GM21390 (cell line): ENCODE measurements around the gene PKD1.

ENCODE experiments used
- ATAC-seq: cut with Tn5 transposase; IDR thresholded peaks from one replicate; pipeline ENCODE4 v1.9.1; 2021; ENCODE audit not compliant: unreplicated experiment

PKD1 gene

DNA sequence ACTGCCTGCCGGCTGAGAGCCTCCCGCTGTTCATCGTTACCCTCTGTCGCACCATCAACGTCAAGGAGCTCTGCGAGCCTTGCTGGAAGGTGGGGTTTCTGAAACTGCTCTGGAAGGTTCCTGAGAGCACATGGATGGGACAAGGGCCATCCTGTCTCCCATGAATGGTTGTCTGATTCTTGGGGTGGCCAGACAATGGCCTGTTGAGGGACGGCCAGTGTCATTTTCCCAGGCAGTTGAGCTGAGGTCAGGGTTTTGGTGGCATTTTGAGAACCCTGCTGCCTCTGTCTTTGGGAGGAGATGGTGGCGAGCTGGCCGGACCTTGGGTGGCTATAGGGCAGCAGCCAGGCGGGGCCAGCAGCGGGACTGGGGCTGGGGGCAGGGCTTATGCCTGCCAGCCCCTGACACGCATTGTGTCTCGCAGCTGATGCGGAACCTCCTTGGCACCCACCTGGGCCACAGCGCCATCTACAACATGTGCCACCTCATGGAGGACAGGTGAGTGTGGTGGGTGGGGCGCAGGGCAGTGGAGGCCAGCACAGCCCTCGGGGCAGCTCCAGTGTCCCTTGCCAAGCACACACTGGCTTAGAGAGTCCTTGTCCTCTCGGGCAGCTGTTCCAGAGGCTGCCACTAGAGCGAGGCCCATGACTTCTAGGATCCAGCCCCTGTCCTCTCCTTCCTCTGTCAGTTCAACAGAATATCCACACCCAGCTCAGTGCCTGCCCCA lies 78.9 kb downstream of the PKD1 start:
- no peak for ATAC-seq

DNA sequence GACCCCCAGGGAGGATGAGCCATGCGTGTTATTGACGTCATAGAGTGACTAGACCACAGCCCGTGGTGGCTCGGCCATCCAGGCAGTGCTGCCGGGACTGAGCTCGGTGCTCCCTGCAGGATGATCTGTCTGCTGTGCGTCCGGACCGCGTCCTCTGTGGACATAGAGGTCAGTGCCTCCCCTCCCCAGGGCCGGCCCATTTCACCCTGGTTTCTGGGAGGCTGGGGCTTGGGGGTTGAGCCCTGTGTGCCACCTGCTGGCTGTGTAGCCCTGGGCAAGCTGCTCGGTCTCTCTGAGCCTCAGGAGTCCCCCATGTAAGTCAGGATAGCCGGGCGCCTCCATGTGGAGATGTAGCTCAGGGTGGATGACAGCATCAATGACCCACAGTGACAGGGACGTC lies 79.6 kb downstream of the PKD1 start:
- ATAC-seq, result no peak

DNA sequence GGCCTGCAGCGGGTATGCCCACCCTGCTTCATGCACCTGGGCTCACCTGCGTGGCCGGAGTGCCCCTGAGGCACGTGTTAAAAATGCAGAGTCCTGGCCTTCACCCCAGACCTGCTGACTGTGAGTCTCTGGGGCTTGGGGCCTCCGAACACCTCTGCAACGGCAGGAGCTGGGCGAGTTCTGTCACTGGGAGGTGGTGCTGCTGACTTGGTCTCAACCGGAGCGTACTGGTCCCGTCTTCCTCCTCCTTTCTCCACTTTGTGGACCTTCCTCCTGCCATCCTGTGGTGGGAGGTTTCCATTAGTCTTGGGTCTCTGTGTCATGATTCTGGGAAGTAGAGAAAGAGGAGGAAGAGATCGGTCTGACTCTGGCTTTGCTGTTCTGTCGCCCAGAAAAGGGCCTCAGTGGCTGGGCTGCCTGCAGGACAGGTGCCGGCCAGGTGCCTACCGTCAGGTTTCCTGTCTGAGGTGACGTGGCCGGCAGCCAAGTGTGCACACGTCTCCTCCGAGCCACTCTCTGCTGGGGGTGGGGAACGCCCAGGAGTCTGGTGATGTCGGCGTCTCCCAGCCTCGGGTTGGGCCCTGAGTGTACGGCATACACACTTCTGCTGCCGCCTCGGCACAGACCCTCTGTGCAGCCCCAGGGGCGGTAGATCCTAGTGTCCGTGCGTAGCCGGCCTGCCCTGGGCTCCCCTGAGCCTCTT lies 81.0 kb downstream of the PKD1 start:
- ATAC-seq, result no peak

DNA sequence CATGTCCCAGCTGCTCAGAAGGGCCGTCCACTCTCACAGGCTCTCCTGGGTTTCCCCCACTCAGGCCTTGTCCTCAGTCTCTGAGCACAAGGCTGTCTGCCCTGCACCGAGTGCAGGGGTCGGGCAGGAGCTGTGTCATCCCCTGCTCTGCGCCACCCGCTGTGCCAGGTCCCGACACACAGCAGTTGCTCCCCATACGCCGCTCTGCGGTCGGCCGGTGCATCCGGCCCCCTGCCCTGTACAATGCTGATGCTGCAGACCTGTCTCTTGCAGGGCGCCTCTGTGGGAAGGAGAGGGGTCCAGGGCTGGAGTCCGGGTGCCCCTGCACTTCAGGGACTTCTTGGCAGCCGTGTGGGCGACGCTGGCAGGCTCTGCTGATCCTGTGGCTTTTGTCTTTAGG lies 81.8 kb downstream of the PKD1 start:
- ATAC-seq, result no peak

DNA sequence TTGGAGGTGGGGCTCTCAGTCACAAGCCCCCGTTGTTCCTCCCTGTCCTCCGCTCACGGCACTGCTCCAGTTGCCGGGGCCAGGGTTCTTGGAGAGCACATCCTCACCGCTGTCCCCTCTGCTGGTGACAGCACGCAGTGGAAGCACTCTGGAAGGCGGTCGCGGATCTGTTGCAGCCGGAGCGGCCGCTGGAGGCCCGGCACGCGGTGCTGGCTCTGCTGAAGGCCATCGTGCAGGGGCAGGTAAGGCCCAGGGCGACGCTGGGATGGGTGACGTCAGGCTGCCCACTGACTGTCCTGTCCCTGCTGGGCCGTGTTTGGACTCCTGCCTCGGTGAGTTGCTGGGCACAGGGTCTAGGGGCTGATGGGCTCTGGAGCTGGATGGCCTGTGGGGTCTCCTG lies 82.5 kb downstream of the PKD1 start:
- ATAC-seq, result no peak

DNA sequence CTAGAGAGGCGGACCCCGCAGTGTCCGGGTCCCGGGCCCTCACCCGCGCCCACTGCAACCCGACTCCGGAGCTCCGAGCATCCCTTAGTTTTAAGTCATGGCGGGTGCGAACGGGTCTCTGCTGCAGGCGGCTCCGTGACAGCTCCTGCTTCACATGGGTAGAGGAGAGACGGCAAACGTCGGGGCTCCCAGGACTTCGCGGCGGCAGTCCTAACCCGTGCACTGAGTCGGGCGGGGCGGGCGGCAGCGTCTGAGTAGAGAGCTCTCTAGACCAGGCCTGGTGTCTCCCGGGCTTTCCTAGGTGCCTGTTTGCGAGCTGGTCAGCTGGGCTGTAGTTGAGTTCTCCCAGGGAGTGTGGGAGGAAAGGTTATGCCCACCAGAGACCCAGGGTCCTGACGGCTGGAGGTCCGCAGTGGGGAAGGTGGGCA lies 87.6 kb downstream of the PKD1 start:
- ATAC-seq, result no peak

DNA sequence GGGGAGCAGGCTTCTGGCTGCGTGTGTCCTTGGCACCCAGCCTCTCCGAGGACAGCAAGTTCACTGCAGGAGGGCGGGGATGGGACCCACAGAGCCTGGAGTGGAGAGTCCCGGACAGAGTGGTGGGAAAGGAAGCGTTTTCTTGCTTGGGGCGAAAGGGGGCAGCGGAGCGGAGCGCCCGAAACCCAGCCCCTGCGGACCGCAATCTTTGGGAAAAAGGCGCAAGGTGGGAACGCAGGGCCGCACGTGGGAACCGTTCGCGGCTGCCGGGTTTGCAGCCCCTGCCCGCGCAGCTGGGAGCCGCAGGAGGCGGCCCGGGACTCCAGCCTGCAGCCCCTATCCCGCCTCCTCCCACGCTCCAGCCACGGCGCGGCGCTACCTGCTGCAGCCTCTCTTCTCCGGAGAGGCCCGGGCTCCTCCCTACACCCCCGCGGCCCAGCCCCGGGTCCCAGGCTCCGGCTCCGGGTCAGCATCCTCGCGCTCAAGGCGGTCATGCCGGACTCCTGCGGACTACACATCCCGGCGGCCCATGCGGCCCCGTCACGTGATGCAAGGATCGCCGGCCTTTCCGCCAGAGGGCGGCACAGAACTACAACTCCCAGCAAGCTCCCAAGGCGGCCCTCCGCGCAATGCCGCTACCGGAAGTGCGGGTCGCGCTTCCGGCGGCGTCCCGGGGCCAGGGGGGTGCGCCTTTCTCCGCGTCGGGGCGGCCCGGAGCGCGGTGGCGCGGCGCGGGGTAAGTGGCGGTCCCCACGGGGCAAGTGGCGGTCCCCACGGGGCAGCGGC lies 88.2 kb downstream of the PKD1 start, which contains the start of the genes NTHL1 and TSC2:
TSS of gene NTHL1 (minus strand) at position 505 of the 786 bp plus-strand sequence. CDS start at position 494, 11 bp downstream.
TSS of gene TSC2 (plus strand) at position 656 of the 786 bp plus-strand sequence. CDS start 631 bp downstream, outside the sequence.
- peak; percentile 84 for ATAC-seq

DNA sequence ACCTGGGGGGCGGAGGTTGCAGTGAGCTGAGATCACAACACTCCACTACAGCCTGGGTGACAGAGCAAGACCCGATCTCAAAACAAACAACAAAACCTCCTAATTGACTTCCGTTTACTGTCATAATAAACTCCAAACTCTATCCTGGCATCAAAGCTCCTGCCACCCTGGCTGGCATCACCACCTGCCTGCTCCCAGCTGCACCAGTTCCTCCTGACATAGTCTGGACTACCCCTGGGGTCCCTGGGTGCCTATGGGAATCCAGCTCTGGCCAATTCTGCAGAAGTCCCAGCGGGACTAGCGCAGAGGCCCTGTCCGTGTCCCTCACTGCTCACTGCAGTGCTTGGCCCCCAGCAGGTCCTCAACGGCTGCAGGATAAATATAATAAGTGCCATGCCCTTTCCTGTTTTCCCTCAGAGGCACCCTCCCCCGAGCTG lies 88.8 kb downstream of the PKD1 start:
- no peak for ATAC-seq

DNA sequence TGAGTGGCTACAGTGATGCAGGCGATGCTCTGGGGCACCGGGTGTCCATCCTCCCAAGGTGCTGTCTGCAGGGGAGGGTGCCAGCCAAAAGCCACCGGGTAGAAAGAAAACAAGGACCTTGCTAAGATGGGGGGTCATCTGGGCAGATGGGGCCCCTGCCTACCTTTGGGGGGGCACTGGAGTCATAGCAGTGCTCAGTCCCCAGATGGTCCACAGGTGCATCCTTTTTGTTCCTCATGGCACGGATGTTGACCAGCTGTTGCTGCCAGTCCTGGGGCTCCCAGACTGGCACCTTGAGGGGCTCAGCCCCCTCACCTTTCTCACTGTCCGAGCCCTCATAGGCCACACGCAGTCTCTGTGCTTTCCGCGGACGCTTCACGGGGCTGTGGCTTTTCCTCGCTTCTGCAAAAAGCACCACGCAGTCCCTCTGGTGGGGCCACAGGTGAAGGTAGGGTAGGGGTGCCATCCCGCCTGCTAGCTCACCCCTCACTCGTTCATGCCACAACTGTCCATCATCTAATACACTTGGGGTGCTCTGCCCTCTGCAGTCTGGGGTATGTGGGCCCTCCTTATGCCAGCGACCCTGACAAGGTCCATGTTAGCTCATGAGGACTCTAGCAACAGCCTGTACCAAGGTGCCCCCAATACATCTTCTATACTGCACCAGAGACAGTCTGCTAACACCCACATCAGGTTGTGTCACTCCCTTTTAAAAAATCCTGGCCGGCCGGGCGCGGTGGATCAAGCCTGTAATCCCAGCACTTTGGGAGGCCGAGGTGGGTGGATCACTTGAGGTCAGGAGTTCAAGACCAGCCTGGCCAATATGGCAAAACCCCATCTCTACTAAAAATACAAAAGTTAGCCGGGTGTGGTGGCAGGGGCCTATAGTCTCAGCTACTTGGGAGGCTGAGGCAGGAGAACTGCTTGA lies 89.5 kb downstream of the PKD1 start:
- ATAC-seq, result no peak

- no peak for ATAC-seq
Observed at GRCh38 chr16:2044541-2044940, 91.2 kb downstream of the PKD1 start.

DNA sequence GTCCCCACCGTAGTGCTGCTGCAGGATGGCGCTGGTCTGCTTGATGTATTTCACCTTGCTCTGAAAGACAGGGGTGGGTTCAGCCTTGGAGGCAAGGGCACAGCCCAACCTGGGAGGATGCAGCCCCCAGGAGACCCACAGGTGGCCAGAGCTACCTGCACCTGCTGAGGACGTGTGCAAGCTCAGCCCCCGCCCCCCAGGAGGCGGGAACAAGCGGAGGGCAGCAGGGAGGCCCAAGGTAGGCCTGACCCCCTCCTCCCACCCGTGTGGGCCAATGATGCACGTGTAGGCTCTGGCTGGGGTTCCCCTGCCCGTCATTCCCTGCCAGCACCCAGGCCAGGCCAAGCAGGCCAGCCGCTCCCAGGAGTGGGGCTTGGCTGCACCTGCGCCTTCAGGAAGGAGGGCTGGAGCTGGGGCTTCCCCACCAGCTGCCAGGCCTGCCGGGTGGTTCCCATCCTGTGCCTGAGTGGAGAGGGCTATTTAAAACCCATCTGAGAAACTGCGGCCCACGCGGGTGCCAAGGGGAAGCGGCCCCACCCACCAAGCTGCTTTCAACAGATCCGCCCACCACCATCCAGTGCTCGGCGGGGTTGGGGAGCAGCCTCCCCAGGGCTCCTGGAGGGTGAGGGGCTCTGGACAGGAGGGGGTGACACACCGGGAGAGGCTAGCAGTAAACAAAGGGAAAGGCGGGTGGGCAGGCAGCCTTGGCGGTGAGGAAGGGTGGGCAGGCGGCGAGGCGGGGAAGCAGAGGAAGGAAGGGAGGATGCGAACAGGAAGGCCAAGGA lies 91.8 kb downstream of the PKD1 start:
- ATAC-seq, result no peak

- ATAC-seq, result no peak
Observed at GRCh38 chr16:2042986-2043666, 92.6 kb downstream of the PKD1 start.

GRCh38 chr16:2042171-2042985 lies 93.3 kb downstream of the PKD1 start:
- no peak for ATAC-seq

DNA sequence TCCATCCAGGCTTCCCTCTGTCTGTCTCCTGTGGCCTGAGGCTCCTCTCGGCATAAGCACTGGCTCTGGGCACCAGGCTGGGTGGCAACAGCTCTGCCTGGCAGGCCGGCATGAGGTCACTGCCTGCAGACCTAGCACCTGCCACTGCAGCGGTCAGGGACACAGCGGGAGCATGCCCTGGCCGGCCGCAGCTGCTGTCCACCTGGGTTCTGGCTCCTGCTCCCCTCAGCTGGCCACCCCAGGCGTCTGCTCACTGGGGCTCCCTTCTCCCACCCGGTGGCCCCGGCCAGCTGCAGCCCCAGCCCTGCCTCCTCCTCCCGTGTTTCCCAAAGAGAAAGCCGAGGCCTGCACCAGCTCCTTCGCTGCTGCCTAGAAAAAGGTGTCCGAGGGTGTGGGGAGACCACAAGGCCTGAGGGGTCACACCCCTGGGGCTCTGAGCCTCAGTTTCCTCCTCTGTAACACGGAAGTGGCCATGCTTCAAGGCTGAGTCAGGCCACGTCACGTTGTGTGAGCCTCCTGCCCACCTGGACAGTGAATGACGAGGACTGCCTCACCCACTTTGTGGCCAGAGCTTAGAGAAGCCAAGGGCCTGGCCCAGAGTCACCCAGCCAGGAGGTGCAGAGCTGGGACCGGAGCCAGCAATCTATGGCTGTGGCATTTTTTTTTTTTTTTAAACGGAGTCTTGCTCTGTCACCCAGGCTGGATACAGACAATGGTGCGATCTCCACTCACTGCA lies 94.7 kb downstream of the PKD1 start:
- no peak for ATAC-seq

- no peak for ATAC-seq
Observed at GRCh38 chr16:2040041-2040786, 95.5 kb downstream of the PKD1 start.

- no peak for ATAC-seq
Observed at GRCh38 chr16:2039274-2040031, 96.2 kb downstream of the PKD1 start.
